GM12872 (cell line): ENCODE measurements around the gene TTC7B.

ENCODE experiments used
- CTCF ChIP-seq: IDR thresholded peaks from 3 replicates; pipeline ENCODE4 v1.5.1; 2011; ENCODE audit warnings: low read depth, mild to moderate bottlenecking, low read length, moderate library complexity; ENCODE audit not compliant: insufficient read depth

TTC7B gene

GRCh38 chr14:90483117-90483516 lies 333.1 kb downstream of the TTC7B start:
- TF ChIP-seq CTCF = no peak

- no peak for TF ChIP-seq CTCF
These were observed 340.9 kb downstream of the TTC7B start for GRCh38 chr14:90475298-90475697.
